Type B pancreatic cell (in vitro differentiated cells): Measurements from ENCODE around the gene STON2. TPM values are rescaled to one million over a fixed set of nuclear protein-coding genes. Genes with fewer than 3 reads are reported as not detected.
A peak's percentile ranks its signal among the peaks of the same experiment; 100 is the strongest.

Experiments used
- DNase-seq: peaks from one replicate; pipeline ENCODE4 v3.0.0; 2021; ENCODE audit warnings: mixed read lengths; ENCODE audit not compliant: unreplicated experiment; ENCODE audit errors: extremely low spot score
- H3K27ac Mint-ChIP-seq: 2 replicates; pipeline ENCODE4 v1.8.0; 2021; ENCODE audit warnings: mild to moderate bottlenecking, mixed read lengths
- H3K27me3 Mint-ChIP-seq: 2 replicates; pipeline ENCODE4 v1.8.0; 2021; ENCODE audit warnings: mixed read lengths
- H3K36me3 Mint-ChIP-seq: 2 replicates; pipeline ENCODE4 v1.8.0; 2021; ENCODE audit warnings: mixed read lengths
- H3K4me1 Mint-ChIP-seq: one replicate; pipeline ENCODE4 v1.8.0; 2021; ENCODE audit warnings: mixed read lengths; ENCODE audit not compliant: unreplicated experiment
- H3K4me3 Mint-ChIP-seq: 2 replicates; pipeline ENCODE4 v1.8.0; 2021; ENCODE audit warnings: mild to moderate bottlenecking, mixed read lengths
- H3K9me3 Mint-ChIP-seq: 2 replicates; pipeline ENCODE4 v1.8.0; 2021; ENCODE audit warnings: mixed read lengths
- CTCF ChIP-seq: fragments of 200-600 bp; sonication (generic); conservative IDR thresholded peaks from 2 replicates; pipeline ENCODE4 v1.5.0; 2021; ENCODE audit warnings: antibody characterized with exemption, mild to moderate bottlenecking
- total RNA-seq: library from RNA; stranded (reverse); gene quantifications from 2 replicates; pipeline ENCODE4 v1.2.1, GENCODE V29; 2021; ENCODE audit warnings: low replicate concordance

The STON2 gene
- total RNA-seq, 1 donor from 2014 or later = 40.4 TPM

GRCh38 chr14:81260732-81261131 lies 139.4 kb downstream of the STON2 start:
- H3K27ac Mint-ChIP-seq = no peak overlapping the region
- no peaks in the 10 kb centered on the region for H3K9me3 Mint-ChIP-seq
- H3K4me3 Mint-ChIP-seq = no peak overlapping the region
- H3K4me1 Mint-ChIP-seq = peaks cover 5% of the 10 kb centered on the region
- no peak for TF ChIP-seq CTCF
- H3K36me3 Mint-ChIP-seq = peaks cover 17% of the 10 kb centered on the region
- no peaks in the 10 kb centered on the region for H3K27me3 Mint-ChIP-seq
- no peak for DNase-seq

- no peaks in the 10 kb centered on the region for H3K9me3 Mint-ChIP-seq
- no peak overlapping the region for H3K4me3 Mint-ChIP-seq
- H3K4me1 Mint-ChIP-seq = no peaks in the 10 kb centered on the region
- no peak for DNase-seq
- H3K27ac Mint-ChIP-seq = peak overlapping the region; percentile 46
- peaks cover 9% of the 10 kb centered on the region for H3K36me3 Mint-ChIP-seq
- no peaks in the 10 kb centered on the region for H3K27me3 Mint-ChIP-seq
- no peak for TF ChIP-seq CTCF
Measured at GRCh38 chr14:81256289-81256960, 143.7 kb downstream of the STON2 start.

GRCh38 chr14:81252278-81252677 lies 147.8 kb downstream of the STON2 start:
- peak; percentile 28 for TF ChIP-seq CTCF
- DNase-seq = no peak
- no peak overlapping the region for H3K27ac Mint-ChIP-seq
- H3K36me3 Mint-ChIP-seq = no peaks in the 10 kb centered on the region
- H3K27me3 Mint-ChIP-seq = no peaks in the 10 kb centered on the region
- H3K4me3 Mint-ChIP-seq = no peak overlapping the region
- no peaks in the 10 kb centered on the region for H3K4me1 Mint-ChIP-seq
- H3K9me3 Mint-ChIP-seq = no peaks in the 10 kb centered on the region

- DNase-seq = no peak
- H3K27ac Mint-ChIP-seq = no peak overlapping the region
- H3K4me3 Mint-ChIP-seq = no peak overlapping the region
- TF ChIP-seq CTCF = no peak
- no peaks in the 10 kb centered on the region for H3K4me1 Mint-ChIP-seq
- no peaks in the 10 kb centered on the region for H3K27me3 Mint-ChIP-seq
- H3K36me3 Mint-ChIP-seq = no peaks in the 10 kb centered on the region
- peaks cover 4% of the 10 kb centered on the region for H3K9me3 Mint-ChIP-seq
Measured at GRCh38 chr14:81247271-81247766, 152.8 kb downstream of the STON2 start.

GRCh38 chr14:81246461-81247270 lies 153.5 kb downstream of the STON2 start:
- Mint-ChIP-seq H3K27ac (no peak overlapping the region), H3K9me3 (peaks cover 4% of the 10 kb centered on the region), H3K36me3 (no peaks in the 10 kb centered on the region), H3K27me3 (no peaks in the 10 kb centered on the region), H3K4me3 (no peak overlapping the region), H3K4me1 (no peaks in the 10 kb centered on the region)
- DNase-seq = no peak
- TF ChIP-seq CTCF = no peak
